LNCAP (cell line): ENCODE measurements around the gene RPTOR.

Experiments
- CTCF ChIP-seq: fragments of 450-650 bp; IDR thresholded peaks from 2 replicates; pipeline ENCODE4 v1.5.1; 2017; ENCODE audit warnings: mild to moderate bottlenecking

Gene RPTOR

GRCh38 chr17:80905586-80906230 lies 361.1 kb downstream of the RPTOR start:
- no peak for TF ChIP-seq CTCF

DNA sequence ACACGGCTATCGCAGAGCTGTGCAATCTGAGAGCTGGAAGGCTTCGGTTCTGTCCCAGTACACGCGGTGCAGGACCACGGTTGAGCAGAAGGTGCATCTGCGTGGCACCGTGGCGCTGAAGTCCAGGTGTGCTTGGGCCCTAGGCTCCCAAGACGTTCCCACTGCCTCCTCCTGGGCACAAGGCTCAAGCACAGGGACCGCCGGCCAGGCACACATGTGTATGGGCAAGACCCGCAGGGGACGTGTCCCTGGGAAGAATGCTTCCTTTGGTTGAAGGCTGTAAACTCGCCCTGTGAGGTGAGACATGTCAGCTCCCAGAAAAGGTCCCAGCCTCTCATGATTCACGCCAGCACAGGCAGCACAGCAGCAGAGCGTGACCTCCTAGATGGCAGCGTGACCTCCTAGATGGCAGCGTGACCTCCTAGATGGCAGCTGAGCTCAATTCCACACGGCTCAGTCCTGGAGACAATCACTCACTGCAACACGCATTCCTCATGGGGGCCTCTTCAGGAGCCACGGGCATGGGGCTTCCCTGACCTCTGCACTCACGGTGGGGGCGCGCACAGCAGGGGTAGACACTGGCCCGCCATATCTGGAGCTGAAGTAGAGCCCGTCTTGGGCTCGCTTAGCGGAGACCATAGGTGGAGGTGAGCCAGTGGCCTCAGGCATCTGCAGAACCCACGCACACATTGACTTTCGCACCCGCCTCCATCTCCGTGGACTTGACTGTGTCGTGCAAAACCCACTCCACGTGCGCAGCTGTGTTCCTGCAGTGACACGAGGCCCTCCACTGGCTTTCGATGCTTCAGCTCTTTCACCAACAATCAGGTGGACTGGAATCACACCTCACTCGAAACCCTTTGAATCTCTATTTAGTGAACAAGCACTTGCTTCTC lies 362.0 kb downstream of the RPTOR start:
- no peak for TF ChIP-seq CTCF

- no peak for TF ChIP-seq CTCF
Observed at GRCh38 chr17:80907281-80907680, 362.6 kb downstream of the RPTOR start.

DNA sequence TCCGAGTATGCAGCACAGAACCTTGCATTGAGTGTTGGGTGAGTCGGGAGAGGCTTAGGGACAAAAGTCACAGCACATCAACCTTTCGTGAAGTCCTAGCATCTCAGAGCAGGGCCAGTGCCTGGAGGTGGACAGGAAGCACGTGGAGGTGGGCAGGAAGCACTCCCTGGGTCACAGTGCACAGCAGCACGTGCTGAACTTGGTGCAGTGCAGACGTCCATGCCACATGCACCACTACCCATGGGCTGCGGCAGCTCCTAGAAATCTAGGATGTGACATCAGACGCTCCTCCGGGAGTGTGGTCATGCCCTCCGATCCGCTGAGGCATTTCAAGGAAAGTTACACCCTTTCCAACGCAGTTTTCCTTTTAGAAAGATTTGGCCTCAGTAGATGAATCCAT lies 363.6 kb downstream of the RPTOR start:
- TF ChIP-seq CTCF = no peak

DNA sequence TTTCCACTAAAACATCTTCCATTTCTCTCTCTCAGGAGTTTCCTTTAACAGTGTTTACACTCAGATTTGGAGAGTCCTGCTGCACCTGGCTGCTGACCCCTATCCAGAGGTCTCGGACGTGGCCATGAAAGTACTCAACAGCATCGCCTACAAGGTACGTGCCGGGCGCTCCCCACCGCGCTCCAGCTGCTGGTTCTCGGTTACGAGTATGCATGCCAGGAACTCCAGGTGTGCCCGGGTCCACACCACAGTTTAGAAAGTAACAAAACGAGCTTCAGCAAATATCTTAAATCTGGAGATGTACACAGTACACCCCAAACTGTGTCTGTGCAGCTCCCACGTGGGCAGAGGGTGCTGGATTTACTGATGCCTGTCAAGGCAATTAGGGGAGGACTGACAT lies 364.1 kb downstream of the RPTOR start:
- no peak for TF ChIP-seq CTCF

DNA sequence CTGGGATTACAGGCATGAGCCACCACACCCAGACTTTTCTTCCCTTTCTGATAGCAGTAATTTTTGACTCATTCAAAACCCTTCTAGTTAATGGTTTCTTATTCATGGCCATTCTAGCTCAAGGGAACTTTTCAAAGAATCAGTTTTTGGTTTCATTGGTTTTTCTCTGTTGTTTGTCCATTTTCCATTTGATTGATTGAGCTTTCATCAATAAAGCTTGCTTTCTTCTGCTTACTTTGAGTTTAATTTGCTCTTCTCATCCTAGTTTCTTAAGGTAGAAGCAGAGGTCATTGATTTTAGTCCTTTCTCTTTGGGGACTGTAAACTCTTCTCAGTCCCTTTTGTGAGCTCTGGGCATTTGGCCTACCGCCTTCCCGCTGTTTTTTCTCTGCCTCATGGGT lies 365.0 kb downstream of the RPTOR start:
- no peak for TF ChIP-seq CTCF

- no peak for TF ChIP-seq CTCF
Observed at GRCh38 chr17:80910043-80910442, 365.4 kb downstream of the RPTOR start.
